Muscle of leg (tissue), 11 donors: ENCODE data around the gene HSPG2. TPM values are rescaled to one million over a fixed set of nuclear protein-coding genes. Genes with fewer than 3 reads are reported as not detected.
"Not testable (repeated sequence)": the region's sequence is repeated elsewhere in the genome, so short reads cannot be mapped to it uniquely, and the experiment has no call there.

ENCODE experiments used
- DNase-seq: peaks from one replicate; pipeline ENCODE4 v3.0.0; 2013
- H3K27ac ChIP-seq: one replicate; pipeline ENCODE4 v1.5.1; 2013; ENCODE audit warnings: mild to moderate bottlenecking, low read length, control low read depth
- H3K27me3 ChIP-seq: one replicate; pipeline ENCODE4 v1.6.1; 2013; ENCODE audit warnings: low read length; ENCODE audit not compliant: control insufficient read depth, insufficient read depth
- H3K36me3 ChIP-seq: one replicate; pipeline ENCODE4 v1.6.1; 2013; ENCODE audit warnings: low read length; ENCODE audit not compliant: control insufficient read depth, insufficient read depth
- H3K4me1 ChIP-seq: one replicate; pipeline ENCODE4 v1.6.1; 2013; ENCODE audit warnings: low read length; ENCODE audit not compliant: control insufficient read depth, insufficient read depth
- H3K4me3 ChIP-seq: one replicate; pipeline ENCODE4 v1.5.1; 2013; ENCODE audit warnings: low read length, control low read depth
- H3K9me3 ChIP-seq: replicated peaks from 2 replicates; pipeline ENCODE4 v1.6.1; 2013; ENCODE audit warnings: low read depth, low read length; ENCODE audit not compliant: control insufficient read depth
- WGBS: methylation state at CpG from one replicate; pipeline ENCODE4 v1.1.5; 2013; ENCODE audit warnings: missing lambda C conversion rate; ENCODE audit not compliant: insufficient coverage; 5-methylcytosine and 5-hydroxymethylcytosine counted together
- polyA plus RNA-seq, 8 donors: library from polyadenylated mRNA; unstranded; fragments of 120-200 nt; gene quantifications; one replicate each; pipeline versions ENCODE4 v1.2.1 to v1.2.3, GENCODE V29; 2013; ENCODE audit warnings: inconsistent platforms in 1 of 8, low replicate concordance in 1 of 8; ENCODE audit not compliant: insufficient read length in 8 of 8, insufficient read depth in 1 of 8
- total RNA-seq: library from RNA; stranded (reverse); fragments of 120-200 nt; gene quantifications from one replicate; pipeline ENCODE4 v1.2.4, GENCODE V29; 2013

The HSPG2 gene
- total and polyA plus RNA-seq, 9 donors = 149 to 460 (median 339) TPM

GRCh38 chr1:21975296-21975695 is 38.2 kb upstream of the HSPG2 start:
- not testable (repeated sequence) for H3K9me3 ChIP-seq, H3K36me3 ChIP-seq, H3K27me3 ChIP-seq, H3K27ac ChIP-seq, H3K4me1 ChIP-seq, H3K4me3 ChIP-seq, DNase-seq
- WGBS = 100% methylated on average over 1 of the region's 9 CpGs

DNA sequence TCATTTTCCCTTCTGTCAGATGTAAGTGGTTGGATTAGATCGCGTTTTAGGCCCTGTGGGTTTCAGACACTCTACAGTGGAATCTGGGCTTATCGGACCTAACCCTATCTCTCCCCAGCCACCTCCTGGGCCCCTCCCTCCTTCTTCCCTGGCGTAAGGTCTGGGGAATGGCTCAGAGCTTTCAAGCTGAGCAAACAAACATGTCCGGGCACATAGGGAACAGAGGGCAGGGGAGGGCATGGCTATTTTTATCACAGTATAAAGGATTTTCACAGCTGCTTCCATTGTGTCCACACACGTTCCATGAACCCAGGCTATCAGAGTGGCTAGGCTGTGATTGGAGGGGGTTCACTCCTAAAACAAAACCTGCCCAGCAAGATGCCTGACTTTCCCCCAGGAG is 37.6 kb upstream of the HSPG2 start:
- H3K36me3 ChIP-seq, H3K27me3 ChIP-seq, H3K4me1 ChIP-seq, H3K9me3 ChIP-seq, H3K27ac ChIP-seq, H3K4me3 ChIP-seq: not testable (repeated sequence)
- no CpG with 5 or more reads among the region's 6 CpGs for WGBS
- DNase-seq = peak; percentile 25

DNA sequence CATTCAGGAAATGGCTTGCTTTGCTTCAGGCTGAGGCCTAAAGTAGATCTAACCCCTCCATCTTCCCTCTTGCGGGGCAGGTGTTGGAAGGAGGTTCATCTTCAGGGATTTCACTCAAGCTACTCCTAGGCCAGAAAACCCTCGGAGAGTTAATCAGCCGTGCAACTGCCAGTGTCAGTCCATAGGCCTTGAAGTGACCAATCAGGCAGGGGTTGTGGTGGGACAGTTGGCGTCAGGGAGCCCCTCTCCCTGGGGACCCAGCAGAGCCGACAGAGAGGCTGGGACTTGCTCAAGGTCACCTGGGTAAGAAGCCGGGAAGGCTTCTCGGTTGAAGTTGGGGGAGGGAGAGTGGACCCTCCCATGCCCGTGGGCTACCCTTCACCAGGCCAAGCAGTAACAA is 36.8 kb upstream of the HSPG2 start:
- H3K27ac ChIP-seq, H3K27me3 ChIP-seq, DNase-seq, H3K9me3 ChIP-seq, H3K36me3 ChIP-seq, H3K4me3 ChIP-seq, H3K4me1 ChIP-seq: not testable (repeated sequence)
- WGBS = 100% methylated on average over 1 of the region's 8 CpGs

DNA sequence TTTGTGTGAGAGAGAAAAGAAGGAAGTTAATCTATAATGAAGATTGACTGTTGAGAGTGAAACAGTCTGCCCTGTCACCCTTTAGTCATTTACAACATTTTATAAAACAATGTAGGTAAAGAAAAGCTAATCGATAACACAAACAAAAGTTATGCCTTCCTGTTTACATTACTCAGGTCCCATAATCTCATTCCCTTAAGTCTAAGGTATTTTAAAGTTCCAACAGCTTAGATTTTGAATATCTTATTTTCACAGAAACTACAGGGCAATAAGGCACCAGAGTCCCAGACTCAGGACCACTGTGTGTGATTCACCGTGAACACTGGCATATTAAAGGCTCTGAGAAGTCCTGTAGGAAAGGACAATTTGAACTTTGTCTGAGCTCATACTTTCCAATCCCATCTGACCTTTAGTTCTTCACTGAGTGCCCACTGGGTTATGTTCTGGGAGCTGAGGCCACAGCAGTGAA is 35.9 kb upstream of the HSPG2 start:
- not testable (repeated sequence) for H3K27ac ChIP-seq, H3K9me3 ChIP-seq, DNase-seq, H3K4me1 ChIP-seq, H3K27me3 ChIP-seq, H3K4me3 ChIP-seq, H3K36me3 ChIP-seq
- no CpG with 5 or more reads among the region's 2 CpGs for WGBS

DNA sequence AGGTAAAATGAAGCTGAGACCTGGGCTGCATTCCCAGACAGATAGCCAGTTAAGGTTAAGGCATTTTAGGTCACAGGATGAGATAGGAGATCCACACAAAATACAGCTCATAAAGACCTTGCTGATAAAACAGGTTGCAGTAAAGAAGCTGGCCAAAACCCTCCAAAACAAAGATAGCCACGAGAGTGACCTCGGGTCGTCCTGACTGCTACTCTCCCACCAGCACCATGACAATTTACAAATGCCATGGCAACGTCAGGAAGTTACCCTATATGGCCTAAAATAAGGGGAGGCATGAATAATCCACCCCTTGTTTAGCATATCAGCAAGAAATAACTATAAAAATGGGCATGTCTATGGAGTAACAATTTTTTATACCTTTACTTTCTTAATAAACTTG is 33.4 kb upstream of the HSPG2 start:
- H3K36me3 ChIP-seq, H3K4me1 ChIP-seq, H3K9me3 ChIP-seq, DNase-seq, H3K27me3 ChIP-seq, H3K27ac ChIP-seq, H3K4me3 ChIP-seq: not testable (repeated sequence)
- no CpG with 5 or more reads among the region's 4 CpGs for WGBS

DNA sequence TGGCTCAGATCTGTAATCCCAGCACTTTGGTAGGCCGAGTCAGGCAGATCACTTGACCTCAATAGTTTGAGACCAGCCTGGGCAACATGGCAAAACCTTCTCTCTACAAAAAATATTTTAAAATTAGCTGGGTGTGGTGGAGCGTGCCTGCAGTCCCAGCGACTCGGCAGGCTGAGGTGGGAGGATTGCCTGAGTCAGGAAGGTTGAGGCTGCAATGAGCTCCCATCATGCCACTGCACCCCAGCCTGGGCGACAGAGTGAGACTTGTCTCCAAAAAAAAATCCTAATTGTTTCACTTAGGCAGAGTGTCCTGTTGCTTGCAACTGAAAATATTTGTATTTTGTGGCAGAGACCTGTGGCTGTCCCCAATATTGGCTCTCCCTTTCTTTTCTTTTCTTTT is 32.0 kb upstream of the HSPG2 start:
- DNase-seq, H3K36me3 ChIP-seq, H3K9me3 ChIP-seq, H3K27me3 ChIP-seq, H3K4me3 ChIP-seq, H3K27ac ChIP-seq, H3K4me1 ChIP-seq: not testable (repeated sequence)
- 80% methylated on average over 2 of the region's 5 CpGs for WGBS

GRCh38 chr1:21967216-21967615 is 30.1 kb upstream of the HSPG2 start:
- 83% methylated on average over 4 of the region's 6 CpGs for whole genome bisulfite sequencing
- H3K27ac ChIP-seq, H3K4me3 ChIP-seq: not testable (repeated sequence)

DNA sequence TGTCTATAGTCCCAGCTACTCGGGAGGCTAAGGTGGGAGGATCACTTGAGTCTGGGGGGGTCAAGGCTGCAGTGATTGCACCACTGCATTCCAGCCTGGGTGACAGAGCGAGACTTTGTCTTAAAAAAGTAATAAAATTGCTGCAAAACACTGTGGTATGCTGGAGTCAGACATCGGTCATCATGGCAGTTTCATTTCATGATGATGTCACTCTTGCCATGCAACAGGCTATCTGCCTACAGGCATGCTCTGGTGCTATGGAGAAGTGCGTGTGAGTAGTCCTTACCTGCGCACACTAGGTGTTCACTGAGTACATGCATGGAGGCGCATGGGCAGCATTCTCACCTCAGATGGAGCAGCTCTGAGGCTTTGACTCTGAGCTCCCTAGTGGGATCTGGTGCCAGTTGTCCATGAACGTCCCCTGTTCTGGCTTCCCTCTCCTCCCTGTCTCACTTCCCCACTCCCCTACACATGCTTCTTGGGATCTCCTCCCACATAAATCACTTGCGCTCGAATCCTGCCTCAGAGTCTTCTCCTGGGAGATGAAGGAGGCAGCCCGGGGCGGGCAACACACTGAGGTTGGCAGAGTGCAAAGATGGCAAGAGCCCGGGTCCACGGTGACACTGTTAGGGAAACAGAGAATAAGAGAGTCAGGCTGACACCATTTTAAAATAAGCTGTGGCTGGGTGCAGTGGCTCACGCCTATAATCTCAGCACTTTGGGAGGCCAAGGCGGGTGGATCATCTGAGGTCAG is 29.3 kb upstream of the HSPG2 start:
- no peak for DNase-seq

More at GRCh38 chr1:21967216-21967615, 30.1 kb upstream of the HSPG2 start:
- H3K36me3 ChIP-seq, DNase-seq, H3K9me3 ChIP-seq, H3K4me1 ChIP-seq, H3K27me3 ChIP-seq: not testable (repeated sequence)

GRCh38 chr1:21963477-21964217 is 26.5 kb upstream of the HSPG2 start:
- H3K36me3 ChIP-seq = no peaks in the 10 kb centered on the region
- H3K27ac ChIP-seq = no peak overlapping the region
- H3K4me1 ChIP-seq = peaks cover 7% of the 10 kb centered on the region
- no peak overlapping the region for H3K4me3 ChIP-seq
- DNase-seq = peak; percentile 76
- no peaks in the 10 kb centered on the region for H3K9me3 ChIP-seq
- 66% methylated on average over 6 of the region's 11 CpGs for WGBS
- no peaks in the 10 kb centered on the region for H3K27me3 ChIP-seq

More for the DNA sequence above, 29.3 kb upstream of the HSPG2 start:
- no peaks in the 10 kb centered on the region for H3K27me3 ChIP-seq
- no peak overlapping the region for H3K27ac ChIP-seq
- no peaks in the 10 kb centered on the region for H3K9me3 ChIP-seq
- H3K4me1 ChIP-seq = peaks cover 7% of the 10 kb centered on the region
- H3K4me3 ChIP-seq = no peak overlapping the region
- WGBS = 77% methylated on average over 11 of the region's 15 CpGs
- no peaks in the 10 kb centered on the region for H3K36me3 ChIP-seq

- H3K27me3 ChIP-seq = no peaks in the 10 kb centered on the region
- 67% methylated on average over 2 of the region's 2 CpGs for WGBS
- H3K36me3 ChIP-seq = no peaks in the 10 kb centered on the region
- peak overlapping the region; percentile 13 for H3K27ac ChIP-seq
- no peak overlapping the region for H3K4me3 ChIP-seq
- DNase-seq = no peak
- H3K4me1 ChIP-seq = peaks cover 18% of the 10 kb centered on the region
- H3K9me3 ChIP-seq = no peaks in the 10 kb centered on the region
Observed at GRCh38 chr1:21961799-21962198, 24.7 kb upstream of the HSPG2 start.
